Activated CD8-positive, alpha-beta memory T cell treated with anti-CD3 and anti-CD28 coated beads, Interleukin-2, amount 50 U/mL, for 24 hours (primary cell): ENCODE results near the gene ITGA5.

Source experiments
- DNase-seq: peaks from one replicate; pipeline ENCODE4 v3.0.0-alpha.2; 2020; ENCODE audit errors: extremely low read depth

The ITGA5 gene

DNA sequence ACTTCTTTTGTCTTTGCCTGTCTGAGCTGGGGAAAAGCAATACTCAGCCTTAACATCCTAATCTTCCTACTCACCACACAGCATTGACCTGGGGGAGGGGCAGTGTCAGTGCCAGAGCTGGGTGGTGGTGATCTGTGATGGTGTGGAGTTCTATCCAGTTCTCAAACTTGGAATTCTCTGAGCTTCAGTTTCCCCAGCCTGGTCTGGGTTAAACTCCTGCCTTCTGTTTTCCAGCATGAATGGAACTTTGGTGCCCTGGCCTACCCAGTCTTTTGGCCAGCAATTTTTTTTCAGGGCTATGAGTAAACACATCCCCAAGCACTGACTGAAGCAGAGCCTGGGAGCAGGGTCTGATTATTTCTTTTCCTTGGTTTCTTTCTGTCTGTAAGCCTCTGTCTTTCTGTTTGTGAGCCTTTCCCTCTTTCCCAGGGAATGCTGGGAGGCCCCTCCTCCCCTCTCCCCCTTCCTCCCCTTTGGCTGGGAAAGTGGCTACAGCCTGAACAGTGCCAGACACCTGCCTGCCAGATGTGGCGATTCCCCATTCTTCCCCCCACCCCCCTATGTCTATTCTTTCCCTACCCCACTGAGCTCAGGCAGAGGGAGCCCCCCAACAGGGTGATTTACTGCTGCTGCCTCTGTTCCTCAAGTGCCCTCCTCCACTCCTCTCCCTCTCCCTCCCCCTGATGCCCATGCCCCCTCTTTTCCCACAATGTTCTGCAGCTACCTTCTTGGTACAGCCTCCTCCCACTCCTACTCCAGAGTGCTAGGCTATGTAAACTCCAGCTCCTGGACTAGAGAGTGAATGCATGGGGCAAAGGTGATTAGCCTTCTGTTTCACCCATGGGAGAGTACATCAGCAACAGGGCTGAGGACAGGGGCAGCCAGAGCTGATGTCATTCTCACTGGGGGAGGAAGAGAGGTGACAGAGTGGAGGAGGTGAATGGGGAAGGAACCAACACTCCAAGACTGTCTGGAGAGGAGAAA is 65.9 kb downstream of the ITGA5 start:
- no peak for DNase-seq

DNA sequence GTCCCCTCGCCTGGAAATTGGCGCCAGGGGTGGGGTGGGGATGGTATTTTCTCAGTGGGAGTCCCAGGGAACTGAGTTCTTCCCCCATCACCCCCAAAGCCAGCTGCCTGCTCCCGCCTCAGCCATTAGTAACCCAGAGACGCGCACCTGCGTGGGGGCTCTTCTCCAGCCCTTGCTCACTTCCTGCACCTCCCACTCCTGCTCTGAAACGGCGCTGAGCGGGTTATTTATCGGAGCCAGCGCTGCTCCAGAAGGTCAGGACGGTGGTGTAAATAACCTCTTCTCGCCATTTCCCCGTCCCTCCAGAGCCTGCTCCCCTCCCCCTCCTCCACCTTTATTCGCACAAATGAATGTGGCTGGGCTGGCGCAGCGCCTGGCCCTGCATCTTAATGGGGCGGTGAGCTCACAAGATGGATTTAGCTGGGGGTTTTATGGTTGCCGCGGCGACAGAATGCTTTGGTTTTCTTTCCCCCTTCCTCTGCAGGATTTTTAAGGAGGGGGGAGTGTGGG is 67.0 kb downstream of the ITGA5 start:
- DNase-seq: no peak

DNA sequence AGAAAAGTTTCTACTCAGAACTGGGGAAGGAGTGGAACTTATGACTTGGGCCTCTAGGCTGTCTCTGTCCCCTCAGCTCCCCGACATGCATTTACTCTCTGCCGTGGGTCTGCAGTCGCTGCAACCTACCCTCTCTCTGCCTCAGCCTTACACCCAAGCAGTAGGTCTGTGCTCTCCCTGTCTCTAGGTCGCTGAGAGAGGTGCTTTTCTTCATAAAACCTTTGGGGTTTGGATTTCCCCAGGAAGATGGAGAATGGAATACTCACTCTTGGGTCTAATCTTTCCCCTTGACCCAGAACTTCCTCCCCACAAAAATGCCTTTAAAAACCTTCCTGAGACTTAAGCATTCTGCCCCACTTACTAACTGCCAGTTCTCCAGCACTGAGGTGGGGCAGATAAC is 67.7 kb downstream of the ITGA5 start:
- no peak for DNase-seq

DNA sequence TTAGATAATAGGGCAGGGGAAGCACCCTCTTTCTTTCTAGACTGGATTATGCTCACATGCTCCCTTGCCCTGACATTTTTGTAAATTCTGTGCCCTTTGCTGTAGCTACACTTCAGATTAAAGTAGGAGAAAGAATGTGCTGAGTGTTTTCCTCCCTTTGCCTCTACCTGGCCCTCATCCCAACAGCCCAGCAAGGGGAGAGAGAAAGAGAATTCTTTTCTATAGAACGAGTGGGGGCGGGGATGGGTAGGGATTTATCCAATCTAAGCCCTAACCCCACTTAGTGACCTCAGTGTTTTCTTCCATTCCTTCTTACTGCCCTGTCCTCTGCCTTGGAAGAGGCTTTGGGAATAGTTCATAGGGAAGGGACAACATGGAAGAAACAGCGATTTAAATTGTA is 68.3 kb downstream of the ITGA5 start:
- no peak for DNase-seq

DNA sequence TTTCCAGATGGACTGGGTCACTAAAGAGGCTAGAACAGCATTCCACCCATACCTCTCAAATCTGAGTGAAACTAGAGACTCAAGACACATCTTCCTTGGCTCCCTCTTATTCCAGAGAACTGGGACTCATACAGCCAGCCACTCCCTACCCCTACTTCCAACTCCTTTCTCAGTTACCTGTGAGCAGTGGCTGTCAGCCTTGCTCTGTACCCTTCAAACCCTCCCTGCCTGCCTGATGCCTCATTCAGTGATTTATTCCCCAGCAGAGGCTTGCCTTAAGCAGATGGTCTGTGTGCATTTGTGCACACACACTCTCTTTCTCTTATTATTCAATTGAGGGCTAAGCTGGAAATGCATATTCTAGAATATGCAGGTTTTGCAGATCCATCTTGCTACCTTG is 69.4 kb downstream of the ITGA5 start:
- DNase-seq: no peak

DNA sequence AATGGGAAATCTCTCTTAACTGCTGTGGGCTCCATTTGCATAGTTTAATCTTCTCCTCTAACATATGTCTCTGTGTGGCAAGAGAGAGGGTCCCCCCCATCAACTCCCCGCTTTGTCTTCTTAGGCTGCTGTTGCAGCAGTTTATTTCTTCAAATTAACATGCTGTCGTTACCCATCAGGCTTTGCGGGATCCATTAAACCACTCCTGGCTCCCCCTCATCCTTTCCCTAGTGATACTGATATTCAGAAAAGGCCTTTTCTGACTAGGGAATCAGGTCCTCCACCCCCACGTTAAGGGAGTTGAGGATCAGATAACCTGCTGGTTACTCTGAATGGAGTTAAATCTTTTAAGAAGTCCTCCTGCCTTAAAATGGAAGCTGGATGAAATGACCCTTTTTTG is 70.0 kb downstream of the ITGA5 start:
- DNase-seq: no peak
